GM12801 (cell line): ENCODE data around the gene GGT6.

ENCODE experiments used
- TF ChIP-seq, protein P1 (sequence below): IDR thresholded peaks from one replicate; pipeline ENCODE4 v1.5.1; 2011; ENCODE audit warnings: control low read depth; ENCODE audit not compliant: insufficient read length; ENCODE audit errors: extremely low read depth

Gene GGT6

GRCh38 chr17:4583782-4584100 is 23.4 kb upstream of the GGT6 start:
- TF ChIP-seq, protein P1, sequence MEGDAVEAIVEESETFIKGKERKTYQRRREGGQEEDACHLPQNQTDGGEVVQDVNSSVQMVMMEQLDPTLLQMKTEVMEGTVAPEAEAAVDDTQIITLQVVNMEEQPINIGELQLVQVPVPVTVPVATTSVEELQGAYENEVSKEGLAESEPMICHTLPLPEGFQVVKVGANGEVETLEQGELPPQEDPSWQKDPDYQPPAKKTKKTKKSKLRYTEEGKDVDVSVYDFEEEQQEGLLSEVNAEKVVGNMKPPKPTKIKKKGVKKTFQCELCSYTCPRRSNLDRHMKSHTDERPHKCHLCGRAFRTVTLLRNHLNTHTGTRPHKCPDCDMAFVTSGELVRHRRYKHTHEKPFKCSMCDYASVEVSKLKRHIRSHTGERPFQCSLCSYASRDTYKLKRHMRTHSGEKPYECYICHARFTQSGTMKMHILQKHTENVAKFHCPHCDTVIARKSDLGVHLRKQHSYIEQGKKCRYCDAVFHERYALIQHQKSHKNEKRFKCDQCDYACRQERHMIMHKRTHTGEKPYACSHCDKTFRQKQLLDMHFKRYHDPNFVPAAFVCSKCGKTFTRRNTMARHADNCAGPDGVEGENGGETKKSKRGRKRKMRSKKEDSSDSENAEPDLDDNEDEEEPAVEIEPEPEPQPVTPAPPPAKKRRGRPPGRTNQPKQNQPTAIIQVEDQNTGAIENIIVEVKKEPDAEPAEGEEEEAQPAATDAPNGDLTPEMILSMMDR: no peak

DNA sequence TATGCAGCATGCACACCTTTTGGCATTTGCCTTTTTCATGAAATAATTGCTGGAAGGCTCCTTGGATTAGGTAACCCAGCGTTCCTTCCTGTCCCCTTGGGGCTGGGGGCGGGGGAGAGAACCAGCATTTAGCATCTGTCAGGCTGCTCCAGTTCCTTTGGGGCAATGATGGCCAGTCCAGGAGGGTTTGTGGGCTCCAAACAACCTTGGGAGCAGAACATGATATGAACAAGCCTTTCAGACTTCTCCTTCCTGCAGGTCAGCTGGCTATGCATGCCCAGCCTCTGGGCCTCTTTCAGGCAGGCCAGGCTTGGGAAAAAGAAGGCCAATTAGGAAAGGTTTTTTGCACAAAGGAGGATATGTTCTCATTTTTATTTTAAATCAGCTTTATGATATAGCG is 22.8 kb upstream of the GGT6 start:
- TF ChIP-seq, protein P1: no peak

DNA sequence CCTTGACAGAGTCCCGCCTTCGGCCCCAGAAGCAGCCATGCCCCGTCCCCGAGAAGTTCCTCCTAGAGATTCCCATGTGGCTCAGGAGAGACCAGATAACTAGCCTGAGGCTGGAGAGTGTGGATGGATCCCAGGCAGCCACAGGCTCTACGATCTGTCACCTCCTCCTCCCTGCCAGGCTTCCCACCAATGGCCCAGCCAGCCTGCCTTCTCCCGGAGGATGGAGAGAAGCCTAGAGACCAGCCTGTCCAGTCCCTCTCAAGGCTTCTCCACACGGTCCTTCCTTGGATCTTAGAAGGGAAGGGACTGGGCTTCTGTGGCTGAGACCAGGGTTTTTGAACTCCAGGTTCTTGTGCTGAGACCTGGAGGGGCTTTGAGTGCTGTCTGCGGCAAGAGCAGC is 22.3 kb upstream of the GGT6 start:
- TF ChIP-seq, protein P1: no peak

- TF ChIP-seq, protein P1: no peak
These were observed 21.7 kb upstream of the GGT6 start for GRCh38 chr17:4582101-4582501.

DNA sequence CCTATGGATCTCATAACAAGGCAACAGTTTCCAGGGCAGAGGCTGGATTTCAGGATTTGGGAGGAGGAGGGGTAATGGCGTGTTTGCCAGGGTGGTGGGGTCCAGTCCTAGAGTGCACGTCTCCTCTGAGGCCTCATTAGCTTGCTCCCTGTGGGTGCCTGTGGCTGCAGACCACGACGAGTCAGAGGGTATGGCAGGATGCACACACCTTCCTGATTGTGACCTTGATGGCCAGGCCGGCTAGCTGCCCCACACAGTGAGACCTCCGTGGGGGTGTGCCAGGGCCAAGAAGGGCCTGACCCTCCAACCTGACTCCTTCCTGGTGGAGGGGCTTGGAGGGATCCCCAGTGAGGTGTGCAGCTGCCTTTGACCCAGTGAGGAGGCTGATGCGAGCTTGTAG is 19.9 kb upstream of the GGT6 start:
- TF ChIP-seq, protein P1: no peak

DNA sequence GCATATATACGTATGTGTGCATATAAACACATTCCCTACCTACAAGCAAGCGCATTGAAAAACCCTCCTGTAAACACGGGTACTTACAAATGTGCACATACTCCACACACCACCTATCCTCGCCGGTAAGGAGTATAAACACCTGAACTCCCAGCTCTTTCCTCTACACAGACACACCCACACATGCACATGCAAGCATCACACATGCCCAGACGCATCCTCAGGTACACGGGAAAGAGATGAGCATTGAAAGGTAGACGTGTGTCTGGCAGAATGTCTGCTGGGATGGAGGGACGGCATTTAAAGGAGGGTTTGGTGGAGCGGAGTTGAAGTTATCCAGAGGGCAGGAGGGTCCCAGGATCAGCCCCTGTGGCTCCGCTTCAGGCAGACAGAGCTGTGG is 19.3 kb upstream of the GGT6 start:
- TF ChIP-seq, protein P1: no peak

DNA sequence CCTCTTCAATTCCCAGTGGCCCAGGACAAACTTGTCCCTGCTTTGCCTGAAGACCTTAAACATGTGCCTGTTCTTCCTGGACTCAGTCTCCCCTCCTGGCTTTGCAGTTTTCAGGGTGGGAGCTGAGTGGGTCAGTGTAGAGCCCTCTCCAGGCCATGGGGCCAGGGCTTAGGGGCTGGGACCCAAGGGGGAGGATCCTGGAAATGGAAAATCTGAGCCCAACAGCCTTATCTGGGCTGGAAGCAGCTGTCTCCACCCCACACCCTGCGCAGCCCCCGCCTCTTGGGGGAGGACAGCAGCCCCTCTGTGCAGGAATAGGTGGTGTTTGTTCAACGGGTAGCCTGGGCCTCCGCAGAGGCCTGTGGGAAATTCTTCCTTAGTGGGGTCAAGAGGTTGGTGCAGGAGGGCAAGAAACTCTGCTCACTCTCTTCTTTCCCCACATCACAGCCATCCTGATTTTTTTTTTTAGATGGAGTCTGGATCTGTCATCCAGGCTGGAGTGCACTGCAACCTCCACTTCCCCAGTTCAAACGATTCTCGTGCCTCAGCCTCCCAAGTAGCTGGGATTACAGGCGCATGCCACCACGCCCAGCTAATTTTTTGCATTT is 17.1 kb upstream of the GGT6 start:
- TF ChIP-seq, protein P1: no peak
